ENCODE results near the gene GPHB5.

DNA sequence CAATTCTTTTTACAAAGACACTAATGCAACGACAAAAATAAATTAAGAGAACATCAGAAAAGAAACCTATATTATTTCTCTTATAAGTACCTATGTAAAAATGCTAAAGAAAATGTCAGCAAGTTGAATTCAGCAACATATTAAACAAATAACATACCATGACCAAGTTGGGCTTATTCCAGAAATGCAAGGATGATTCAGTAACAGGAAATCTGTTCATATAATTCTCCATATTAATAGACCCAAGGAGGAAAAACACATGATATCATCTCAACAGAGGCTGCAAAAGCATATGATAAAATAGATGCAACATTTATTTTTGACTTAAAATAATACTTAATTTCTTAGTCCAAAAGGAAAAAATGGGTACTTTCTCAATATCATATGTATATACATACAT, 25.1 kb upstream of the GPHB5 start:
- TF ChIP-seq, protein P1, sequence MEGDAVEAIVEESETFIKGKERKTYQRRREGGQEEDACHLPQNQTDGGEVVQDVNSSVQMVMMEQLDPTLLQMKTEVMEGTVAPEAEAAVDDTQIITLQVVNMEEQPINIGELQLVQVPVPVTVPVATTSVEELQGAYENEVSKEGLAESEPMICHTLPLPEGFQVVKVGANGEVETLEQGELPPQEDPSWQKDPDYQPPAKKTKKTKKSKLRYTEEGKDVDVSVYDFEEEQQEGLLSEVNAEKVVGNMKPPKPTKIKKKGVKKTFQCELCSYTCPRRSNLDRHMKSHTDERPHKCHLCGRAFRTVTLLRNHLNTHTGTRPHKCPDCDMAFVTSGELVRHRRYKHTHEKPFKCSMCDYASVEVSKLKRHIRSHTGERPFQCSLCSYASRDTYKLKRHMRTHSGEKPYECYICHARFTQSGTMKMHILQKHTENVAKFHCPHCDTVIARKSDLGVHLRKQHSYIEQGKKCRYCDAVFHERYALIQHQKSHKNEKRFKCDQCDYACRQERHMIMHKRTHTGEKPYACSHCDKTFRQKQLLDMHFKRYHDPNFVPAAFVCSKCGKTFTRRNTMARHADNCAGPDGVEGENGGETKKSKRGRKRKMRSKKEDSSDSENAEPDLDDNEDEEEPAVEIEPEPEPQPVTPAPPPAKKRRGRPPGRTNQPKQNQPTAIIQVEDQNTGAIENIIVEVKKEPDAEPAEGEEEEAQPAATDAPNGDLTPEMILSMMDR (IDR thresholded peaks at IDR 0.05) = no peak
- TF ChIP-seq POLR2A (IDR thresholded peaks at IDR 0.05) = no peak

Measured in right lobe of liver (tissue), 4 donors.